ENCODE data around the gene MEI1. TPM values are rescaled to one million over a fixed set of nuclear protein-coding genes. Genes with fewer than 3 reads are reported as not detected.
A peak's percentile ranks its signal among the peaks of the same experiment; 100 is the strongest.
"Not testable (repeated sequence)": the region's sequence is repeated elsewhere in the genome, so short reads cannot be mapped to it uniquely, and the experiment has no call there.

MEI1 gene
- total and polyA plus RNA-seq, 4 donors = 0.49 to 2.0 (median 1.4) TPM; not detected in 1

- no peak for ATAC-seq (ENCODE audit: low FRiP score)
- intact Hi-C loops (cut with DNase I) = no loop called here
- 93 to 96% methylated on average over 3 of the region's 3 CpGs for WGBS, 2 donors
These were observed 130.9 kb downstream of the MEI1 start for GRCh38 chr22:41830174-41830573.

DNA sequence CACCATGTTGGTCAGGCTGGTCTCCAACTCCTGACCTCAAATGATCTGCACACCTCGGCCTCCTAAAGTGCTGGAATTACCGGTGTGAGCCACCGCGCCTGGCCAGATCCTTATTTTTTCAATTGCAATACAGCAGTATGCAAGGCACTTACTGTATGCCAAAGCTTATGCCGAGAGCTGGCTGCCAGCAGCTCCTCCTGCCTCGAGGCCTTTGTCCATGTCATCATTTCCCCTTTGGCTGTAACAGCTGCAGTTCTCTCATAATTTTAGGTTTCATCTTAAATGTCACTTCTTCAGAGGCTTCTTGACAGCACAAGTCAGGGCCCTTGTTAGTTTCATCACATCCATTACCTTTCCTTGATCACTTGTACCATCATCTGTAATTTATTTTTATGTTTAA is 132.1 kb downstream of the MEI1 start:
- WGBS, 2 donors = 71 to 73% methylated on average over 6 of the region's 6 CpGs
- H3K27ac ChIP-seq (ENCODE audit: low read depth in 1 of 2, low read length in 2 of 2) = no peak overlapping the region
- DNase-seq = peak in 1 of 2 donors; percentile 59
- no peaks in the 10 kb centered on the region for H3K27me3 ChIP-seq (ENCODE audit: control insufficient read depth in 1 of 2, insufficient read depth in 2 of 2, low read length in 1 of 2)
- H3K4me1 ChIP-seq (ENCODE audit: control insufficient read depth in 1 of 2, insufficient read depth in 2 of 2, low read length in 2 of 2) = no peaks in the 10 kb centered on the region
- no peak overlapping the region for H3K4me3 ChIP-seq (ENCODE audit: low read length in 2 of 2)
- no peak for ATAC-seq (ENCODE audit: low FRiP score)
- no peaks in the 10 kb centered on the region for H3K36me3 ChIP-seq (ENCODE audit: control insufficient read depth in 1 of 2, insufficient read depth in 2 of 2, low read length in 1 of 2)
- intact Hi-C loops (cut with DNase I) = no loop called here
- no peaks in the 10 kb centered on the region for H3K9me3 ChIP-seq (ENCODE audit: control insufficient read depth, low read length)

More at GRCh38 chr22:41830174-41830573, 130.9 kb downstream of the MEI1 start:
- H3K27ac ChIP-seq (ENCODE audit: low read depth in 1 of 2, low read length in 2 of 2) = no peak overlapping the region
- no peaks in the 10 kb centered on the region for H3K4me1 ChIP-seq (ENCODE audit: control insufficient read depth in 1 of 2, insufficient read depth in 2 of 2, low read length in 2 of 2)
- H3K27me3 ChIP-seq (ENCODE audit: control insufficient read depth in 1 of 2, insufficient read depth in 2 of 2, low read length in 1 of 2) = no peaks in the 10 kb centered on the region
- no peaks in the 10 kb centered on the region for H3K9me3 ChIP-seq (ENCODE audit: control insufficient read depth, low read length)
- H3K36me3 ChIP-seq (ENCODE audit: control insufficient read depth in 1 of 2, insufficient read depth in 2 of 2, low read length in 1 of 2) = no peaks in the 10 kb centered on the region
- H3K4me3 ChIP-seq (ENCODE audit: low read length in 2 of 2) = no peak overlapping the region
- DNase-seq = no peak

DNA sequence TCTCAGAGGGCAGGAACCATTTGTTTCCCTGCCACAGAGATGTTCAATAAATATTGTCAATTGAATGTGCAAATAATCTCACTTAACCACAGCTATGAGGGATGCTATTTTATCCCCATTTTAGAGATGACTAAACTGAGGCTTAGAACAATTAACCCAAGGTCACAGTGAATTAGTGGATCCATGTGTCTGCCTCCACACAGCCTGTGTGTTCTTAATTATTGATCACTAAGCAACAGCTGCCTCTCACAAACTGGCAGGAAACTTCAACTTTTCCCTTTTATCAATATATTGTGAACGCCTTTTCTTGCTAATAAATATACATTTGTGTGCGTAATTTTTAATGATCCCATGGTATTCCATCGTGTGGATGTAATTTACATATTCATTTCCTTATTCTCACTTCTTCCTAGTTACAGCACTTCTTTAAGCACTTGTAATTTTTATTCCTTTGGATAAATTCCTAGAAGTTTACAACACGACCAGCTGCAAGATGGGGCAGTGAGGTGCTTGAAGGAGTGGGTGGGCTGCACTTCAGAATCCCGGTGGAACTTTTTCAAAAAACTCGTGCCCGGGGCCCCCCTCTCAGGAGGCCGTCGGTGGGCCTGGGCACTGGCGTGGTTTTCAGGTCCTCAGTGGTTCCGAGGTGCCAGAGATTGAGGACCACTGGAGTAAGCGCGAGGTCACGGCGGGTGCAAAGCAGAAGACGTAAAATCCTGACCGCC is 132.7 kb downstream of the MEI1 start:
- ATAC-seq (ENCODE audit: low FRiP score) (no peak), DNase-seq (no peak)
- no peaks in the 10 kb centered on the region for H3K27me3 ChIP-seq (ENCODE audit: control insufficient read depth in 1 of 2, insufficient read depth in 2 of 2, low read length in 1 of 2)
- peak overlapping the region; percentile 4 to 62 for H3K4me3 ChIP-seq (ENCODE audit: low read length in 2 of 2)
- H3K27ac ChIP-seq (ENCODE audit: low read depth in 1 of 2, low read length in 2 of 2) = peak overlapping the region in 1 of 2 donors; percentile 89
- intact Hi-C loops (cut with DNase I) = loop anchor here in 1 of 2 donors (2.0 kb wide), 1 partner anchor 31 kb away; the partner anchor contains the start of gene CCDC134
- WGBS, 2 donors = 11 to 12% methylated on average over 17 of the region's 17 CpGs
- no peaks in the 10 kb centered on the region for H3K36me3 ChIP-seq (ENCODE audit: control insufficient read depth in 1 of 2, insufficient read depth in 2 of 2, low read length in 1 of 2)
- H3K4me1 ChIP-seq (ENCODE audit: control insufficient read depth in 1 of 2, insufficient read depth in 2 of 2, low read length in 2 of 2) = no peaks in the 10 kb centered on the region
- no peaks in the 10 kb centered on the region for H3K9me3 ChIP-seq (ENCODE audit: control insufficient read depth, low read length)

DNA sequence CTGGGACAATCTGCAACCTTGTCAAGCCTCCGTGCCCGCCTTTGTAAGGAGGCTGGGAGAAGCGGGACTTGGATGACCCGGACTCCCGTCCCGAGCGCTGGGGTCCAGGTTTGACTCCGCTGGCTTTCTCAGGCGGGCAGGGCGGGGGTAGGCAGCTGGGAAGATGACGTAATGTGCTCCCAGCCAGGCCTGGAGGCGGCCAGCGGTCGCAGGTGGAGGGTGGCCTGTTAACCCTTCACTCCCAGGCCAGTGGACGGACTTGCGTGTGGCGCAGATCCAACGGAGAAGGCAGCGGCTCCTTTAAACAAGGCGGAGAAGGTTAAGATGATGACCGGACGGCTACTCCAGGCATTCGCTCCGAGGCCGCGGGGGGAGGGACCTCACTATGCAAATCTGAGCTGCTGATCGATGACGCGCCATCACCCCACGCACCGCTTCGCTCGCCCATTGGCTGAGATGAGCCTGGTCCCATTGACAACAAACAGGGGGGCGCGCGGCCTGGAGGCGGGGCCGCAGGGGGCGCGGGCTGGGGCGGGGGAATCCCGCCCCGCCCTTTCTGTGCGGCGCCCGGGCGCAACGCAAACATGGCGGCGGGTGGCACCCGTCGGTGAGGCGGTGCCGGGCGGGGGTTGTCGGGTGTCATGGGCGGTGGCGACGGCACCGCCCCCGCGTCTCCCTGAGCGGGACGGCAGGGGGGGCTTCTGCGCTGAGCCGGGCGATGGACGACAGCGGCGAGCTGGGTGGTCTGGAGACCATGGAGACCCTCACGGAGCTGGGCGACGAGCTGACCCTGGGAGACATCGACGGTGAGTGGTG is 133.5 kb downstream of the MEI1 start, which contains the start of gene SREBF2:
TSS of gene SREBF2 (plus strand) at position 553 of the 816 bp plus-strand sequence. CDS start at position 719, 166 bp downstream.
- Histone ChIP-seq H3K4me1 (ENCODE audit: control insufficient read depth in 1 of 2, insufficient read depth in 2 of 2, low read length in 2 of 2) (no peaks in the 10 kb centered on the region), H3K27me3 (ENCODE audit: control insufficient read depth in 1 of 2, insufficient read depth in 2 of 2, low read length in 1 of 2) (no peaks in the 10 kb centered on the region), H3K9me3 (ENCODE audit: control insufficient read depth, low read length) (no peaks in the 10 kb centered on the region), H3K27ac (ENCODE audit: low read depth in 1 of 2, low read length in 2 of 2) (peak within 1 kb of the TSS in 1 of 2 donors; percentile 89), H3K4me3 (ENCODE audit: low read length in 2 of 2) (peak within 1 kb of the TSS; percentile 80 to 92), H3K36me3 (ENCODE audit: control insufficient read depth in 1 of 2, insufficient read depth in 2 of 2, low read length in 1 of 2) (no peaks in the 10 kb centered on the region)
- 0% methylated on average over 59 to 75 of the region's 75 CpGs for WGBS, 2 donors
- ATAC-seq (ENCODE audit: low FRiP score) (peak; percentile 97), DNase-seq (peak; percentile 100)
- intact Hi-C loops (cut with DNase I) = loop anchor here in 1 of 2 donors (2.0 kb wide), 1 partner anchor 32 kb away; the partner anchor contains the start of gene CCDC134

GRCh38 chr22:41833369-41834004 is 134.2 kb downstream of the MEI1 start:
- ATAC-seq (ENCODE audit: low FRiP score) (peak; percentile 30), DNase-seq (peak; percentile 63 to 84)
- Histone ChIP-seq H3K4me3 (ENCODE audit: low read length in 2 of 2) (peak overlapping the region; percentile 80 to 92), H3K27ac (ENCODE audit: low read depth in 1 of 2, low read length in 2 of 2) (peak overlapping the region in 1 of 2 donors; percentile 29), H3K4me1 (ENCODE audit: control insufficient read depth in 1 of 2, insufficient read depth in 2 of 2, low read length in 2 of 2) (no peaks in the 10 kb centered on the region), H3K27me3 (ENCODE audit: control insufficient read depth in 1 of 2, insufficient read depth in 2 of 2, low read length in 1 of 2) (no peaks in the 10 kb centered on the region), H3K9me3 (ENCODE audit: control insufficient read depth, low read length) (no peaks in the 10 kb centered on the region), H3K36me3 (ENCODE audit: control insufficient read depth in 1 of 2, insufficient read depth in 2 of 2, low read length in 1 of 2) (no peaks in the 10 kb centered on the region)
- WGBS, 2 donors = 0% methylated on average over 57 to 86 of the region's 86 CpGs
- intact Hi-C loops (cut with DNase I) = loop anchor here in 1 of 2 donors (2.0 kb wide), 1 partner anchor 33 kb away; the partner anchor contains the start of gene CCDC134

DNA sequence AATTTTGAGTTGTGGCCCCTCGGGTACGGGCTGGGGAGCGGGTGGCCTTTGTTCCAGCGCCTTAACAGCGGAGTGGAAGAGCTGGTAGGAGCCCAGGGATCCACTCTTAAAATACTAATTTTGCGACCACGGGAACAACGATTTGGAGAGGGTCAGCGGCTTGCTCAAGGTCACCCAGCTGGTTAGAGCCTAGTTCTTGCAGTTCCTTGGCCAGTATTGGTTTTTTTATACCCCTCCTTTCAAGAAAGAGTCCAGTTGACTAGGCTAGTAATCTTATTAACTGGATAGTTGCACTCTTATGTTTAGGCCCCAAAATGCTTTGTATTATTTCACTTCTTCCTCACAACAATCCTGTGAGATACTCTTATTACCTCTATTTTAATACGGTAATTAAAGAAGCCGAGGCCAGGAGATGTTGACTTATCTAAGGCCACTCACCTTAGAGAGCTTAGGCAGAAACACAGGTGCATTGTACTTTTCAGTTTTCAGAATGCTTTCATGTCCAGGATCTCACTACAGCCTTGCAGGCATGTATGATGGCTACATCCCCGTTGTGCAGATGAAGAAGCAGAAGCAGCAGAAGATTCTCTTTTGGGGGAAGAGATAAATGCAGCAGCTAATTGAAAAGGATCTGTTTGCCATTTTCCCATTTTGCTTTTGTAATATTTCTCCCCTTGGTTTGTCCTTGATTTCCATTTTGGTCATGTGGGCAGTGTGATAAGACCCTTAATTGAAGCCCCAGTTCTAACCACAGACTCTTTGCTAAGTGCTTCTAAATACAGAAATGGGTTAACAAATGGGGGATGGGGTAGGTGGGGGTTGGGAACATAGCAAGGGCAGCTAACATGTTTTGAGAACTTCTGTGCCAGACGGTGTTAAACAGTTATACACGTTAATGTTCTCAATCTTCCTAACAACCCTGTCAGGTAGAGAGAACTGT is 135.0 kb downstream of the MEI1 start:
- intact Hi-C loops (cut with DNase I) = no loop called here
- no peaks in the 10 kb centered on the region for H3K4me1 ChIP-seq (ENCODE audit: control insufficient read depth in 1 of 2, insufficient read depth in 2 of 2, low read length in 2 of 2)

DNA sequence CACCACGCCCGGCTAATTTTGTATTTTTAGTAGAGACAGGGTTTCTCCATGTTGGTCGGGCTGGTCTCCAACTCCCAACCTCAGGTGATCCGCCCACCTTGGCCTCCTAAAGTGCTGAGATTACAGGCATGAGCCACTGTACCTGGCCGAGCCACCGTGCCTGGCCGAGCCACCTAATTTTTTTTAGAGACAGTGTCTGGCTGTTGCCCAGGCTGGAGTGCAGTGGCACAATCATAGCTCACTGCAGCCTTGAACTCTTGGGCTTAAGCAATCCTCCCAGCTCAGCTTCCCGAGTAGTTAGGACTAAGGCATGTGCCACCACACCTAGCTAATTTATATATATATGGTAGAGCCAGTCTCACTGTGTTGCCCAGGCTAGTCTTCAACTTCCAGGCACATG is 136.2 kb downstream of the MEI1 start:
- ATAC-seq (ENCODE audit: low FRiP score); intact Hi-C loops (cut with DNase I); H3K4me3 ChIP-seq (ENCODE audit: low read length in 2 of 2); H3K27ac ChIP-seq (ENCODE audit: low read depth in 1 of 2, low read length in 2 of 2); H3K27me3 ChIP-seq (ENCODE audit: control insufficient read depth in 1 of 2, insufficient read depth in 2 of 2, low read length in 1 of 2); DNase-seq; H3K4me1 ChIP-seq (ENCODE audit: control insufficient read depth in 1 of 2, insufficient read depth in 2 of 2, low read length in 2 of 2); H3K9me3 ChIP-seq (ENCODE audit: control insufficient read depth, low read length); H3K36me3 ChIP-seq (ENCODE audit: control insufficient read depth in 1 of 2, insufficient read depth in 2 of 2, low read length in 1 of 2): not testable (repeated sequence)
- WGBS, 2 donors = 80 to 89% methylated on average over 6 to 8 of the region's 8 CpGs

More for the DNA sequence above, 135.0 kb downstream of the MEI1 start:
- ATAC-seq (ENCODE audit: low FRiP score) (no peak), DNase-seq (no peak)
- Histone ChIP-seq H3K27me3 (ENCODE audit: control insufficient read depth in 1 of 2, insufficient read depth in 2 of 2, low read length in 1 of 2) (no peaks in the 10 kb centered on the region), H3K9me3 (ENCODE audit: control insufficient read depth, low read length) (no peaks in the 10 kb centered on the region), H3K4me3 (ENCODE audit: low read length in 2 of 2) (peak overlapping the region; percentile 80 to 92), H3K36me3 (ENCODE audit: control insufficient read depth in 1 of 2, insufficient read depth in 2 of 2, low read length in 1 of 2) (no peaks in the 10 kb centered on the region), H3K27ac (ENCODE audit: low read depth in 1 of 2, low read length in 2 of 2) (no peak overlapping the region)
- WGBS, 2 donors = 24 to 26% methylated on average over 14 of the region's 14 CpGs
